Measurements from ENCODE around the gene PARP1. TPM values are rescaled to one million over a fixed set of nuclear protein-coding genes. Genes with fewer than 3 reads are reported as not detected.

PARP1 gene
- total RNA-seq, 1 experiment from 2014 or later: 376 TPM

DNA sequence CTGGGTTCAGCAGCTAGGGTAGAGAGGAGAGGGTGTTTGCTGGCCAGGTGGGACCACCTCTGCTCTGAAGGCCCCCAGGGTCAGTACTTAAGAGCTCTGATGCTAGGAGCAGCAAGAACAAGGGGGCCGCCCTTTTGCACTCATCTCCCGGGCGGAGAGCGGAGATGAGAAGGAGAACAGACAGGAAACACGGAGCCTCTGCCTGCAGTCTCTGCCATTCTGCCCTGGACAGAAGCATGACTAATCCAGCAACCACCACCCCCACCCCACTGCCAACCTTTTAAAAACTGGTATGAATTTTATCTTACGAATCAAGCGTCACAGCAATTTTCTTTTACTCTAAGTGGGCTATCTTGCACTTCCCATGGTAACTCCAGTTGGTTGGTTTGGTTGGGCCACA, 34.5 kb downstream of the PARP1 start:
- CTCF ChIA-PET: interaction anchor here (1.3 kb wide), 1 partner anchor 40 kb away, joined by 3 read pairs; no protein-coding TSS in a partner anchor
- H3K27ac Mint-ChIP-seq: no peak overlapping the region
- DNase-seq (ENCODE audit: low spot score) (no peak), ATAC-seq (no peak)
- H3K4me3 Mint-ChIP-seq: no peak overlapping the region
- TF ChIP-seq ATF1 (CRISPR knock-in tag; IDR thresholded peaks at IDR 0.05) (no peak), GABPB1 (CRISPR knock-in tag; IDR thresholded peaks at IDR 0.05) (no peak), ZNF138 (CRISPR knock-in tag; conservative IDR thresholded peaks at IDR 0.05) (no peak), ZBTB21 (CRISPR knock-in tag; IDR thresholded peaks at IDR 0.05; ENCODE audit: borderline replicate concordance) (no peak)
- TF ChIP-seq, protein P1, sequence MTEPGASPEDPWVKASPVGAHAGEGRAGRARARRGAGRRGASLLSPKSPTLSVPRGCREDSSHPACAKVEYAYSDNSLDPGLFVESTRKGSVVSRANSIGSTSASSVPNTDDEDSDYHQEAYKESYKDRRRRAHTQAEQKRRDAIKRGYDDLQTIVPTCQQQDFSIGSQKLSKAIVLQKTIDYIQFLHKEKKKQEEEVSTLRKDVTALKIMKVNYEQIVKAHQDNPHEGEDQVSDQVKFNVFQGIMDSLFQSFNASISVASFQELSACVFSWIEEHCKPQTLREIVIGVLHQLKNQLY (CRISPR knock-in tag; IDR thresholded peaks at IDR 0.05): no peak
- TF ChIP-seq, protein P2, sequence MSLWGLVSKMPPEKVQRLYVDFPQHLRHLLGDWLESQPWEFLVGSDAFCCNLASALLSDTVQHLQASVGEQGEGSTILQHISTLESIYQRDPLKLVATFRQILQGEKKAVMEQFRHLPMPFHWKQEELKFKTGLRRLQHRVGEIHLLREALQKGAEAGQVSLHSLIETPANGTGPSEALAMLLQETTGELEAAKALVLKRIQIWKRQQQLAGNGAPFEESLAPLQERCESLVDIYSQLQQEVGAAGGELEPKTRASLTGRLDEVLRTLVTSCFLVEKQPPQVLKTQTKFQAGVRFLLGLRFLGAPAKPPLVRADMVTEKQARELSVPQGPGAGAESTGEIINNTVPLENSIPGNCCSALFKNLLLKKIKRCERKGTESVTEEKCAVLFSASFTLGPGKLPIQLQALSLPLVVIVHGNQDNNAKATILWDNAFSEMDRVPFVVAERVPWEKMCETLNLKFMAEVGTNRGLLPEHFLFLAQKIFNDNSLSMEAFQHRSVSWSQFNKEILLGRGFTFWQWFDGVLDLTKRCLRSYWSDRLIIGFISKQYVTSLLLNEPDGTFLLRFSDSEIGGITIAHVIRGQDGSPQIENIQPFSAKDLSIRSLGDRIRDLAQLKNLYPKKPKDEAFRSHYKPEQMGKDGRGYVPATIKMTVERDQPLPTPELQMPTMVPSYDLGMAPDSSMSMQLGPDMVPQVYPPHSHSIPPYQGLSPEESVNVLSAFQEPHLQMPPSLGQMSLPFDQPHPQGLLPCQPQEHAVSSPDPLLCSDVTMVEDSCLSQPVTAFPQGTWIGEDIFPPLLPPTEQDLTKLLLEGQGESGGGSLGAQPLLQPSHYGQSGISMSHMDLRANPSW (CRISPR knock-in tag; conservative IDR thresholded peaks at IDR 0.05; ENCODE audit: low read depth): no peak
- H3K9me3 Mint-ChIP-seq: no peaks in the 10 kb centered on the region
- no peaks in the 10 kb centered on the region for H3K4me1 Mint-ChIP-seq
- H3K36me3 Mint-ChIP-seq: peaks cover 88% of the 10 kb centered on the region
- POLR2A ChIA-PET: interaction anchor here (0.5 kb wide), 1 partner anchor 35 kb away, joined by 3 read pairs; no protein-coding TSS in a partner anchor
- H3K27me3 Mint-ChIP-seq (ENCODE audit: low read depth): no peaks in the 10 kb centered on the region

DNA sequence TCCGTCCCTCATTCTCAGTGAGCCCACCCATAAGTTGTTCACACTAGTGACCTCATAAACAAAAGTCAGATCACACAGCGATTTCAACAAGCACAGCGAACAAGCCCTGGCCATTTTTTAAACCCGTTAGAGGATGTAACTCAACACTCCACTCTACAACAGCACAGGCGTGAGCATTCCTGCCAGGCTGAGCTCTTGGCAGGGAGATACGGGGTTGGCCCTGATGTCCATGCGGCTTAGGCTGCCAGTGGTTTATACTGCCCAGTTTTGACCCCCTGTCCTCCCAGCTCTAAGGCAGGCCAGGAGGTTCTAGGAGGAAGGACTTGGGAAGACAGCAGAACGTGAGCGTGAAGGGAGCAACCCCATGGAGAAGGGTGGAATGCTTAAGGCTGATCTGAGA, 35.0 kb downstream of the PARP1 start:
- Mint-ChIP-seq H3K36me3 (peaks cover 88% of the 10 kb centered on the region), H3K9me3 (no peaks in the 10 kb centered on the region), H3K27ac (no peak overlapping the region), H3K27me3 (ENCODE audit: low read depth) (no peaks in the 10 kb centered on the region), H3K4me3 (no peak overlapping the region), H3K4me1 (no peaks in the 10 kb centered on the region)
- DNase-seq (ENCODE audit: low spot score): no peak
- no peak for ATAC-seq
- TF ChIP-seq, protein P3, sequence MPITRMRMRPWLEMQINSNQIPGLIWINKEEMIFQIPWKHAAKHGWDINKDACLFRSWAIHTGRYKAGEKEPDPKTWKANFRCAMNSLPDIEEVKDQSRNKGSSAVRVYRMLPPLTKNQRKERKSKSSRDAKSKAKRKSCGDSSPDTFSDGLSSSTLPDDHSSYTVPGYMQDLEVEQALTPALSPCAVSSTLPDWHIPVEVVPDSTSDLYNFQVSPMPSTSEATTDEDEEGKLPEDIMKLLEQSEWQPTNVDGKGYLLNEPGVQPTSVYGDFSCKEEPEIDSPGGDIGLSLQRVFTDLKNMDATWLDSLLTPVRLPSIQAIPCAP (CRISPR knock-in tag; IDR thresholded peaks at IDR 0.05): no peak
- TF ChIP-seq ETV6 (CRISPR knock-in tag; IDR thresholded peaks at IDR 0.05) (no peak), ELF4 (CRISPR knock-in tag; IDR thresholded peaks at IDR 0.05; ENCODE audit: low read depth) (no peak), FOXP1 (CRISPR knock-in tag; IDR thresholded peaks at IDR 0.05; ENCODE audit: borderline replicate concordance) (no peak), JUN (CRISPR knock-in tag; IDR thresholded peaks at IDR 0.05) (no peak), TEAD4 (CRISPR knock-in tag; IDR thresholded peaks at IDR 0.05) (no peak), MXD4 (CRISPR knock-in tag; IDR thresholded peaks at IDR 0.05; ENCODE audit: borderline replicate concordance) (no peak), NR2C2 (CRISPR knock-in tag; IDR thresholded peaks at IDR 0.05) (no peak), NFYB (CRISPR knock-in tag; conservative IDR thresholded peaks at IDR 0.05; ENCODE audit: low read depth) (no peak), NR3C1 (CRISPR knock-in tag; conservative IDR thresholded peaks at IDR 0.05; ENCODE audit: low read depth) (no peak)
- TF ChIP-seq, protein P4, sequence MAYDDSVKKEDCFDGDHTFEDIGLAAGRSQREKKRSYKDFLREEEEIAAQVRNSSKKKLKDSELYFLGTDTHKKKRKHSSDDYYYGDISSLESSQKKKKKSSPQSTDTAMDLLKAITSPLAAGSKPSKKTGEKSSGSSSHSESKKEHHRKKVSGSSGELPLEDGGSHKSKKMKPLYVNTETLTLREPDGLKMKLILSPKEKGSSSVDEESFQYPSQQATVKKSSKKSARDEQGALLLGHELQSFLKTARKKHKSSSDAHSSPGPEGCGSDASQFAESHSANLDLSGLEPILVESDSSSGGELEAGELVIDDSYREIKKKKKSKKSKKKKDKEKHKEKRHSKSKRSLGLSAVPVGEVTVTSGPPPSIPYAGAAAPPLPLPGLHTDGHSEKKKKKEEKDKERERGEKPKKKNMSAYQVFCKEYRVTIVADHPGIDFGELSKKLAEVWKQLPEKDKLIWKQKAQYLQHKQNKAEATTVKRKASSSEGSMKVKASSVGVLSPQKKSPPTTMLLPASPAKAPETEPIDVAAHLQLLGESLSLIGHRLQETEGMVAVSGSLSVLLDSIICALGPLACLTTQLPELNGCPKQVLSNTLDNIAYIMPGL (CRISPR knock-in tag; IDR thresholded peaks at IDR 0.05): no peak
- ChIA-PET CTCF (interaction anchor here (1.3 kb wide), 1 partner anchor 40 kb away, joined by 3 read pairs; no protein-coding TSS in a partner anchor), POLR2A (no interaction called here)

All from WTC11 (cell line).